HG02759 (cell line): ENCODE data around the gene PNPT1.
A peak's percentile ranks its signal among the peaks of the same experiment; 100 is the strongest.
"Not testable (repeated sequence)": the region's sequence is repeated elsewhere in the genome, so short reads cannot be mapped to it uniquely, and the experiment has no call there.

Experiments used
- ATAC-seq: cut with Tn5 transposase; IDR thresholded peaks from one replicate; pipeline ENCODE4 v1.9.1; 2021; ENCODE audit warnings: mild to moderate bottlenecking, moderate library complexity; ENCODE audit not compliant: unreplicated experiment

Gene PNPT1

DNA sequence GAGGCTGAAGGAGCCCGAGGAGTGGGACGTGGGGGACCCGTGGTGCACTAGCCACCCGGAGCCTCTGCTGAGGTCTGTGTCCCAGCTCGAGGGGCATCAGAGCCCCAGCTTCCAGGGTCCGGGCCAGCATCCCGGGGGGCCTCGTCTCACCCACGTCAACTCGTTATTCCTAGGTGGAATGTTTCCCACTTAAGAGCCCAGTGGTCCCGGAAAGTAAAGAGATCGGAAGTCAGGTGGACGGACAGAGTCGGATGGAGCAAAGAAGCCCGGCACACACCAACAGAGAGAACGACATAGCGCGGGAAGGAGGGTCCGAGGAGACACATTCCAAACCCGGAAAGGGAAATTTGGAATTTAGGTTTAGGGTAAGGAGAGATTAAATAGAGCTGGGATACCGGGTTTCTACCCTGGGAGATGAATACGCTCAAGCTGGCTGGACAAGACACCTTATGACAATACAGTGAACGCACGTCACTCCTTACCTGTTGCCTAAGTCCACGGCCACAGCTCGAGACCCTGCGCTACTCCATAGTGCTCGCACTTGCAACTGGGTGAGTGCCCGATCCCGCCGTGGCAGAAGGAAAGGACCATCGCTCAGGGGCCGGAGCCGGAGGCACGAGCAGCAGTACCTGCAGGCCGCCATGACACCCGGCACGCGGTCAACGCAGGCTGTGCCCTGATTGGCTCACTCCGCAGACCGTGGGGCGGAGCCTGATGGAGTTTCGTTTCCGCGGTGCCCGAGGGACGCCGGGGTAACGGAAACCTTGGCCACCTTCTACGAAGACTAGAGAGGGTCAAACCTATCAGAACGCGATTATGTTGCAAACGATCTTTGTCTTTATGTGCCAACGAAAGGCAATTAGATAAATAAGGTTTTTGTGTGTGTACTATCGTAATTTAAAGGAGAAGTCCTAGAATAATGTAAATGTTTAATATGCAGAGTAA lies at the start of gene PNPT1:
PNPT1 (minus strand) TSS at position 664 of the 945 bp plus-strand sequence; CDS start at position 643, 21 bp downstream.
- ATAC-seq: peak; percentile 100

DNA sequence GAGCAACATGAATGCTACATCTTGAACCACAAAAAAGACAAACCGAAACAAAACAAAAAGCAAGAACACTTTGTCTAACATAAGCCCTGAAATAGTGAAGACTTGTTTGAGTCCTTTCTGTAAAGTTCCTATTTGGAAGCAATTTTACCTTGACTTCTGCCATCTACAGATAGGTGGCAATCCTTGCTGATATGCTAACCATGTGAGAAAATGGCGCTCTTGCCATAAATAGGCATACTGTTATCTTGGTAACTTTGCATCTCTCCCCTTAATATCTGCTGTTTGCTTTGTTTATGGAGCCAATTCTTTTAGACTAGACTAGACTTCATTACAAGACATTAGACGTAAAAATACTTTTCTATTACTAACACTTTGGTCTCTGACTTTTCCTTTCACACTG lies 49.4 kb upstream of the PNPT1 start:
- ATAC-seq: no peak

DNA sequence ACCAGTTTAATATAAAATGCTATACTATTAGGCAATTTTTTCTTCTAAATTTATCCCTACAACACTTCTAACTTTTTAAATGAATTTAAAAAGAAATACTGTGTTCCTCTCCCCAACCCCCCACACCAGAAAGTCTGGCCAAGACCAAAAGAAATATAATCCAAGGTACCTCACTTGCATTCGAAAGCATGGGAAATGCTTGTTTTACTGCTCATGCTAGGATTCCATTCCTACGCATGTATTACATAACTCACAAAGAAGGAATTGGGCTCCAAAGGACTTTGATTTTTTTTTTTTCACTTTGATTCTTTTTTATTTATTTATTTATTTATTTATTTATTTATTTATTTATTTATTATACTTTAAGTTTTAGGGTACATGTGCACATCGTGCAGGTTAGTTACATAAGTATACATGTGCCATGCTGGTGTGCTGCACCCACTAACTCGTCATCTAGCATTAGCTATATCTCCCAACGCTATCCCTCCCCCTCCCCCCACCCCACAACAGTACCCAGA lies 42.4 kb upstream of the PNPT1 start:
- not testable (repeated sequence) for ATAC-seq

DNA sequence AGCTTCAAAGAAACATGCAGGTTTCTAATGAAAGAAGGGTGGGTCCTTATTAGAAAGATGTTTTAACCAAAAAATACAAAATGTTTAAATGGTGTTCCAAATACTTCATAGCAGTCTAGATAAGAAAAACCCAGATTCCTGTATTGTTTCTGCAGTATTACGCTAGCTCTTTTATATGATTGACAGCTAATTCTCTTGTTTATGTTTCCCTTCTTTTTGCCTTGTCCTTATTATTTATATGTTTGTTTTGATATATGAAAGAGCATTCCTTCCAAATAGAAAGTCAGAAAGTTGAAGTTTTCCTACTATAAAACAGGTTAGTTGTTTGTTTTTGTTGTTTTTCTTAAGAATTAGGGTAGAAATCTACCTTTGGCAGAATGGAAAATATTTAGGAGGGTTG lies 41.1 kb upstream of the PNPT1 start:
- no peak for ATAC-seq

DNA sequence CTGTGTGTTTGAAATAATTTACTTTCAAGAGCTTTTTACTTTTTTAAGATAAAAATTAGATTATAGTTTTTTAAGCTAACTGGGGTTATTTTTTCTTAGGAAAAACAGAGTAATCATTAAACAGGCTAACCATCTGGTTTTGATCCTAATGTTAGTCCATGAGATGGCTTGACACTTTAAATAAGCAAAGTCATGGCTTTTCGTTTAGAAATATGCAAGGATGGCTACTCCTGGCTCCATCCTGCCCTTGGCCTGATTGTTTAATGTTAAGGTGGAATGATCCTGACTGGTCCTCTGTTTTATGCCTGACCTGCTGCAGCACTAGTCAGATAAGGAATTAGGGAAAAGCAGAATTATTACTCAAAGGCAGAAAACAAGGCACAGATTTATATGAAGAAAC lies 39.7 kb upstream of the PNPT1 start:
- no peak for ATAC-seq

DNA sequence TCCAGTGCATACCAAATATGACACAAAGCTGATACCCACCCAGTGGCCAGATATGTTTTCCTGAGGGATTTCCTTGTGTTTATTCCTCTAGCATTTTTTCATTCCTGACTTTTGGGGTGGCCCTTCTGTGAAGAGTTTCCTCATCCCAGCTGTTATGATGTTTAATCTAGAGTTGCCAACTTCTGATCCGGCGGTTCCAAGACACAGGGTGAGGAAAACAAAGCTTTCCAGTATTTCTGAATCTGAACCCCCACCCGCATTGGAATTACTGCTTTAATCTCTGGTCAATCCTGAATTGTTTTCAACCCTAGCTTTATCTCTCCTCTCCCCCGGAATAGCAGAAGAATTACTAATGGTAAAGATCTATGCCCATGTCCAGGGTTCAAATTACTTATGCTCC lies 39.2 kb upstream of the PNPT1 start:
- ATAC-seq: no peak

DNA sequence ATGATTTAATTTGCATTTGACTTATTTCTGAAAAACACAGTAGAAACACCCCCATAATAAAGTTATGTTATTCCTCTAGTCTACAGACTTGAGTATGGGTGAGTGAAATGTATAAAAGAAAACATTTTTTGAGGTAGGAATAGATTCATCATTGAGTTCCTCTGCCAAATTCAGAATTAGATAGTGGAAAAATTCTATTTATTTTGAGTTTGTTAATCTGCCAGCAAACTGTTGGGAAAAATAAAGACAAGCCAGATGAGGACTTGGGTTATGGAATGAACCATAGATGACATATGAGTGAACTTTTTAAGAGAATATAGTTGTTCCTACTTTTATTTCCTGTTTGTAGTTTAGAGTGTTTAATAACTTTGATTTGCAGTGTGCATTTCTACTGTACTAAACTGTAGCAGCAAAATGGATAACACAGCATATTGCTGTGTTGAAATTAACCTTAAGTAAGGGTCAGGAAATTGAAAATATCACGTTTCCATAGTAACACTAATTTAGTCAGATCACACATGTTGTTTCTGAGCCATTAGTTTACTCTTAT lies 35.6 kb upstream of the PNPT1 start:
- no peak for ATAC-seq

DNA sequence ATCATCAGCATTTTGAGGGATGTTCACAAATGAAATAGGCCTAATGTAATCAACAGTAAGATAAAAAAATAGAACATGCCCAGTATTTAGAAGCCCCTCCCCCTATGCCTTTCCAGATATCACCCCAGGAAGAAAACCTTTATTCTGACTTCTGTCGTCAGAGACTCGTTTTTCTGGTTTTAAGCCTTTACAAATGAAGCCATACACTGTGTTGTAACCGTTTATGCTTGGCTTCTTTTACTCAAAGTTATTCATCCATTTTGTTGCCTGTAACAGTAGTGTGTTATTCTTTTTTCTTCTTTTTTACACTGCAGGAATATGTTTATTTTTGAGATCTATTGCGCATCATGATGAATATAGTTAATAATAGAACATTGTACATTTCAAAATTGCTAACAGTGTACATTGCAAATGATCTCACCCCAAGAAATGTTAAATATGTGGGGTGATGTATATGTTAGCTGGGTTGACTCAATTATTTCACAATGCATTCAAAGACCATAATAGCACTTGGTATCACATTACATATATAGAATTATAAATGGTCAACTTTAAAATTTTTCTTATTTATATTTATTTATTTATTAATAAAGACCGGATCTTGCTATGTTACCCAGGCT lies 28.1 kb upstream of the PNPT1 start:
- no peak for ATAC-seq

DNA sequence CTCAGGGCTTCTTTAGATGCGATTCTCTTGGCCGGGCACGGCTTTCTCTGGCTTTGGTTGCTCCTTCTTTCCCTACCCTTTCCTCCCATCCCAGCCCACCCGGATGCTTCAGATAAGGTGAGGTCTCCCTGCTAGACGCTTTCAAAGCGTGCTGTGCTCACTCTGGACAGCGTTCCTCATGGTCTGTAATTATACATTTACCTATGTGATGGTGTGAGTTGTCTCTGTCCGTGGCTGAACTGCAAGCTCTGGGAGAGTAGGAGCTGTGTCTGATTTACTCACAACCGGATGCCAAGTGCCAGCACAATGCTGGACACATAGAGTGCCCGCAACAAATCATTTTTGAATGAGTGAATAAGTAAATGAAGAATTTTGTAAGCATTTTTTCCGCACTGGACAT lies 26.8 kb upstream of the PNPT1 start:
- no peak for ATAC-seq

DNA sequence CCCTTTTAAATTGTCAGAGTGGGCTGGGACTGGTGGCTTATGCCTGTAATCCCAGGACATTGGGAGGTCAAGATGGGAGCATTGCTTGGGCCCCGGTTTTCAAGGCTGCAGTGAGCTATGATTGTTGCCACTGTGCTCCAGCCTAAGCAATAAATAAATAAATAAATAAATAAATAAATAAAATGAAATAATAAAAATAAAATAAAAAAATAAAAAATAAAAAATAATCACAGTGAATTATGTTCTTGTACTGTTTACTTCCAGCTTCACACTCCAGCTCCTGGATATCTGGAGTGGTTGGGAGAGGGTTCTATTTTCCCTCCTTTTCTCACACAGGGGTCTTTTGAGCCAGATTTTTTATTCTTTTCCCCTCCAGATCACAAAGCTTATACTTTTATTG lies 26.2 kb upstream of the PNPT1 start:
- no peak for ATAC-seq

DNA sequence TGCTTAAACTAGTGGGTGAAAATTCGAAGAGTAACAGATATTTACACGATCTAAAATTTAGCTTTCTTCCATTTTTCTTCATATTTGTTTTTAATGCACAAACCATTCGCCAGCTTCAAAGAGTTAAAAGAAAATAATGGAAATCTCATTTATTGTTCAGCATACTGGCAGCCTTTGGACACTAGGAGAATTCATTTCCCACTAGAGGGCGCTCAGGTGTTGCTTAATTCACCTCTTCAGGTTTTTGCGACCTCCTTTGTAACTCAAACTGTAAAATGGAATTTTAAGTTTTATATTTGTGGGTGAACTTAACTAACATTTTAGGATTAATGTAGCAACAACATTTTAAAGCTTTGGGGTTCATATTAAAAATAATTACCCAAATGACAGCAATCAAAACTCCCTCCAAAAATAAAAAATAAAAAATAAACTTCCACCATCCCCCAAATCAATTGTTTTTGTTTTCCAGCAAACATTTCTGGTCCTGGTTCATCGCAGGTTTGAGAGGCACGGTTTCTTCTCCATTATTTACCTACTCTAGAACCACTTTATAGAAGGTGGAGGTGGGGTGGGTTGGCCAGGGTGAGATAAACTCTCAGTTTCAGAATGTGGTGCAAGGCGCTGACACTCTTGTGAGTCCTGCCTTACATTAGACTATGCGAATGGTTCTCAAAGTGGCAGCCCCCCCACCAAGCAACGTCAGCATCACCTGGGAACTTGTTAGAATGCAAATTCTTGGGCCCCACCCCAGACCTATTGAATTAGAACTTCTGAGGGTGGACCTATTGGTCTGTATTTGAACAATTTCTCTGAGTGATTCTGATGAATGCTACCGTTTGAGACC lies 24.7 kb upstream of the PNPT1 start:
- peak; percentile 57 for ATAC-seq

DNA sequence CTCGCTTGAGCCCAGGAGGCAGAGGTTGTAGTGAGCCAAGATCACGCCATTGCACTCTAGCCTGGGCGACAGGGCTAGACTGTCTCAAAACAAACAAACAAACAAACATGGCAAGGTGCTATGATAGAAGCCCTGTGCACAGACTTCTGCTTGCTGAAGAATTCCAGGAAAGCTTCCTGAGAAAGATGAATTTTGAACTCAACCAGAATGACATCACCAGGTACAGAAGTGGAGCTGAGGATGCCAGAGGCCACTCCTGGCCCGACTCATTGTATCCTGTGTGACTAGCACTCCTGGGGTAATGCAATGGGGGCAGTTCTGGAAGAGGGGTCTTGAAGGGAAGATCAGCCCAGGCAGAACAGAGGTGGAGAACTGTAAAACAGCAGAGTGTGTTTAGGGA lies 22.0 kb upstream of the PNPT1 start:
- no peak for ATAC-seq

DNA sequence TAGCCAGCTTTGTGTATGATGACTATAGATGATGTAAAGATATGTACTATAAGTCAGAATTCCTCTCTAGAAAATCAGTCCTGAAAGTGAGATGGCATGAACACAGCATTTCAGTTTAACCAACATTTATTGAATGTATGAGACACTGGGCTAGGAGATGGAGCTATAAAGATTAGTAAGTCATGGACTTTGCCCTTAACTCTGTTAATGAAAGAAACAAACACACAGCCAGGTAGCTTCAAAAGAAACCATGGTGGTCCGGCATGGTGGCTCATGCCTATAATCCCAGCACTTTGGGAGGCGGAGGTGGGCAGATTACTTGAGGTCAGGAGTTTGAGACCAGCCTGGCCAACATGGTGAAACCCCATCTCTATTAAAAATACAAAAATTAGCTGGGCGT lies 21.5 kb upstream of the PNPT1 start:
- not testable (repeated sequence) for ATAC-seq

DNA sequence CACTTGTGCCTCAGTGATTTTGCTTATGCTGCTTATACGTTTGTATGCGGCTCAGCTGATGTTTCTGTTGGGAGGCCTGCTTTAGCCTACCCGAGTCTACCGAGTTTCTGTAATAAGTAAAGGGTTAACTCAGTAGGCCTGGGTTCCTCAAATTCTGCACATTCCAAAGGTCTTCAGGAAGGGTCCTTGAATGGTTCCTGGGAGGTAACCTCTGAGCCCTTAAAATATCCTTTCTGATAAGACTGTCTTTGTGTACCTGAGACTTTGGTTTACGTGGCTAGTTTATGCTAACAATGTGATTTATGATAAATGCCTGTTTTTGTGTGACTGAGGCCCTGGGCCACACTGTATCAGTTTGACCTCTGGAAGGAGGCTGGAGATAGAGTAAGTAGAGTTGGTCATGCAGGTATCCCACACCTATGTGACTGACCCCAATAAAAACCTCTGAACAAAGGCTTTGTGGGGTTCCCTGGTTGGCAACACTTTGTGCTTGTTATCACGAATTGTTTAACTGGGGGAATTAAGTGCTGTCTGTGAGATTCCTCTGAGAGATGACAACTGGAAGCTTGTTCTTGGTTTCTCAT lies 18.9 kb upstream of the PNPT1 start:
- ATAC-seq: no peak

DNA sequence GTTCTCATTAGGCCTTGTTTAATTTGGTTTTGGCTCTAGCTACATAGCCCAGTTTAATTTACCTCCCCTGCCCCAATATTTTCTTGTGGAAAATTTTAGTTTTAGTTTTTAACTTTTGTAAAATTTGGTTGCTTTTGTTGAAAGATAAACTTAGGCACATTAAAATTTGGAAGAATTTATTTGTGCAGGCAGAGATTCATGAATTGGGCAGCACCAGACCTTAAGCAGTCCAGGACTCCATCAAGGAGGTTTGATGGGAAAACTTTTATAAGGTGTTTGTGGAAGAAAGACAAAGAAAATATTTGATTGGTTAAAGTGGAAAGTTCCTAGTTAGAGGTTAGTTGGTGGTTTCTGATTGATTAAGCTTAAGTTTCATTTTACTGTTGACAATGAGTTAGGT lies 16.4 kb upstream of the PNPT1 start:
- ATAC-seq: no peak

DNA sequence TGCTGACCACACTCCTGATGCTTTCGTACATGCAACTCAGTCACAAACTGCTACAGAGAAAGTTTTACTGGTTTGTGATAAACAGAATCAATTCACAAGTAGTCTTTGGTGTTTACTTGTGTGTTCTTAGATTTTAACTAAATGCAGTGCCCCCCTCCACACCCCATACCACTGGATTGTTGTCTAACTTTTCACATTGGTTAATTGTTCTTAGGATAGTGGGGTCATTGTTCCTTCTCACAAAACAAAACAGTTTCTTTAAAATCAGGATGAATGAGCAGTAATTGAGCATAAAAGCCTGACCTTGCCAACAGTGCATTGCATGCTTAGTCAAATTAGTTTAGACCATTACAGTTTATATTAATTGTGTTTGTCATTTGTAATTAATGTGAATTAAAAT lies 14.1 kb upstream of the PNPT1 start:
- ATAC-seq: no peak

DNA sequence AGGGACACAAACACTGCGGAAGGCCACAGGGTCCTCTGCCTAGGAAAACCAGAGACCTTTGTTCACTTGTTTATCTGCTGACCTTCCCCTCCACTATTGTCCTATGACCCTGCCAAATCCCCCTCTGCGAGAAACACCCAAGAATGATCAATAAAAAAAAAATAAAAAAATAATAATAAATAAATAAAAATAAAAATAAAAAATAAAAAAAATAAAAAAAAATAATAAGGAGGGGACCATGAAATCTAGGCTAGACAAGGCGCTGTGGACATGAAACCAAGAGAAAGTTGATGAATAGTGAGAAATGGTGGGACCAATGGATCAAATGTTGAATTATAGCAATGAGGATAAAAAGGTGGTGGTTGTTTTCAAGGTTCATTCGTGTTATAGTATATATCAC lies 12.6 kb upstream of the PNPT1 start:
- not testable (repeated sequence) for ATAC-seq

DNA sequence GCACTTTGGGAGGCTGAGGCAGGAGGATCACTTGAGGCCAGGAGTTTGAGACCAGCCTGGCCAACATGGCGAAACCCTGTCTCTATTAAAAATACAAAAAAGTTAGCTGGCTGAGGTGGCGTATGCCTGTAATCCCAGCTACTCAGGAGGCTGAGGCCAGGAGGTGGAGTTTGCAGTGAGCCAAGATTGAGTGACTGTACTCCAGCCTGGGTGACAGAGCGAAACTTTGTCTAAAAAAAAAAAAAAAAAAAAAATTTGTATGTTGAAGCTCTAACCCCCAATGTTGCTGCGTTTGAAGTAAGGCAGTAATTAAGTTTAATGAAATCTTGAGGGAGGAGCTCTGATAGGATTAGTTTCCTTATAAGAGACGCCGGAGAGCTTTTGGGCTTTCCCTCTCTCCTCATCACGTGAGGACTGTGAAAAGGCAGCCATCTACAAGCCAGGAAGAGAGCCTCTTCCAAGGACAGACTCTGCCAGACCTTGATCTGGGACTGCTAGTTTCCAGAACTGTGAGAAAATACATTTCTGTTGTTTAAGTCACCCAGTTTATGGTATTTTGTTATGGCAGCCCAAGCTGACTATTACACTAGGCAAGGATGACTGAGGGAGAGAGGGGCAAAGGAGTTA lies 11.5 kb upstream of the PNPT1 start:
- ATAC-seq: no peak

DNA sequence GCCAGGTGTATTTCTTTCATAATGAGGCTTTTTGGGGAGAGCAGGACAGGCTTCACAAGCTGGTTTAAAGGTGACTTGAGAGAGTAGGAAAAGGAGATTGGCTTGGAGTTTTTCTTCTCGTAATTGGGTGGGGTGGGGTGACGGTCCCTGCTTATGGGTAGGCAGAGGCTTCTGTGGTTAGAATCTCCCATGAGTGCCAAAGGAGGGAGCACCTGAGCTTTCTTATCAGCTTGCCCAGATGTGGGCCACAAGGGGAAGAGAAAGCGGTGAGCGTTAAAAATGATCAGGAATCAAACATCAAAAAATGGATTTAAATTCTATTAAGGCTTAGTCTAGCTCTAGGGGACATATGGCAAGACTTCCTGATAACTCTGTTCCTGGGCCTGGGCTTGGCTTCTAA lies 9.7 kb upstream of the PNPT1 start:
- ATAC-seq: no peak

DNA sequence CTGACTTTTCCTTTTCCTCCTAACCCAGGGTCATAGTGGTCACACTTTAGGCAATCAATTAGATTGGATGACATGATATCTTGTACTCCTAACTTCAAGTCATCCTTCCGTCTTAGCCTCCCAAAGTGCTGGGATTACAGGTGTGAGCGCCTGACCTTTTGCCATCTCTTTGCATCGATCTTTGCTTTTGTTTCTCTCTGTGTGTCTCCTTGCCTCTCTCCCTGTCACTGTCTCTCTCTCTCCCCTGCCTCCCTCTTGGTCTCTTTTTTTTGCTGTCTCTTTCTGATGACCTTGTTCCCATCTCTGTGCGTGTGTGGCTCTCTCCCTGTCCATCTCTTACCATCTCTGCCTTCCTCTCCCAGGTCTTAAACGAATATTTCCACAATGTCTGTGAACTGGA lies 904 bp downstream of the PNPT1 start:
- ATAC-seq: not testable (repeated sequence)
